ENCODE results near the gene FECH.
A peak's percentile ranks its signal among the peaks of the same experiment; 100 is the strongest.

Gene FECH

GRCh38 chr18:57544936-57545660, 41.4 kb downstream of the FECH start:
- Histone ChIP-seq H3K36me3 (ENCODE audit: insufficient read depth, low read length) (no peaks in the 10 kb centered on the region), H3K27ac (no peak overlapping the region), H3K9me3 (ENCODE audit: low read depth, low read length) (no peaks in the 10 kb centered on the region), H3K9ac (ENCODE audit: insufficient read length) (no peak overlapping the region), H3K4me3 (no peak overlapping the region)
- TF ChIP-seq EZH2 (IDR thresholded peaks at IDR 0.05) (no peak), FOXP2 (optimal IDR thresholded peaks at IDR 0.05; ENCODE audit: control extremely low read depth, extremely low read length, insufficient read depth) (no peak), POLR2AphosphoS5 (IDR thresholded peaks at IDR 0.05; ENCODE audit: borderline replicate concordance, low read depth, low read length) (no peak)
- no peak for DNase-seq (ENCODE audit: low read depth, low spot score)

- H3K36me3 ChIP-seq (ENCODE audit: insufficient read depth, low read length), result no peaks in the 10 kb centered on the region
- H3K4me3 ChIP-seq, result no peak overlapping the region
- H3K9me3 ChIP-seq (ENCODE audit: low read depth, low read length), result no peaks in the 10 kb centered on the region
- TF ChIP-seq FOXP2 (optimal IDR thresholded peaks at IDR 0.05; ENCODE audit: control extremely low read depth, extremely low read length, insufficient read depth), result no peak
- no peak for TF ChIP-seq POLR2AphosphoS5 (IDR thresholded peaks at IDR 0.05; ENCODE audit: borderline replicate concordance, low read depth, low read length)
- no peak for TF ChIP-seq EZH2 (IDR thresholded peaks at IDR 0.05)
- no peak overlapping the region for H3K9ac ChIP-seq (ENCODE audit: insufficient read length)
- DNase-seq (ENCODE audit: low read depth, low spot score), result no peak
- no peak overlapping the region for H3K27ac ChIP-seq
Observed at GRCh38 chr18:57543560-57543959, 42.9 kb downstream of the FECH start.

GRCh38 chr18:57542812-57543427, 43.6 kb downstream of the FECH start:
- no peak for TF ChIP-seq FOXP2 (optimal IDR thresholded peaks at IDR 0.05; ENCODE audit: control extremely low read depth, extremely low read length, insufficient read depth)
- TF ChIP-seq POLR2AphosphoS5 (IDR thresholded peaks at IDR 0.05; ENCODE audit: borderline replicate concordance, low read depth, low read length), result no peak
- no peak for TF ChIP-seq EZH2 (IDR thresholded peaks at IDR 0.05)
- no peak overlapping the region for H3K9ac ChIP-seq (ENCODE audit: insufficient read length)
- no peak overlapping the region for H3K27ac ChIP-seq
- peak overlapping the region; percentile 43; the same call in 1 of the 2 replicates for H3K4me3 ChIP-seq
- no peaks in the 10 kb centered on the region for H3K36me3 ChIP-seq (ENCODE audit: insufficient read depth, low read length)
- no peak for DNase-seq (ENCODE audit: low read depth, low spot score)
- no peaks in the 10 kb centered on the region for H3K9me3 ChIP-seq (ENCODE audit: low read depth, low read length)

GRCh38 chr18:57542126-57542525, 44.4 kb downstream of the FECH start:
- Histone ChIP-seq H3K27ac (no peak overlapping the region), H3K9me3 (ENCODE audit: low read depth, low read length) (no peaks in the 10 kb centered on the region), H3K4me3 (no peak overlapping the region), H3K36me3 (ENCODE audit: insufficient read depth, low read length) (no peaks in the 10 kb centered on the region), H3K9ac (ENCODE audit: insufficient read length) (no peak overlapping the region)
- TF ChIP-seq FOXP2 (optimal IDR thresholded peaks at IDR 0.05; ENCODE audit: control extremely low read depth, extremely low read length, insufficient read depth), result no peak
- TF ChIP-seq POLR2AphosphoS5 (IDR thresholded peaks at IDR 0.05; ENCODE audit: borderline replicate concordance, low read depth, low read length), result no peak
- TF ChIP-seq EZH2 (IDR thresholded peaks at IDR 0.05), result no peak
- DNase-seq (ENCODE audit: low read depth, low spot score), result no peak

- Histone ChIP-seq H3K9ac (ENCODE audit: insufficient read length) (no peak overlapping the region), H3K4me3 (no peak overlapping the region), H3K9me3 (ENCODE audit: low read depth, low read length) (no peaks in the 10 kb centered on the region), H3K27ac (no peak overlapping the region), H3K36me3 (ENCODE audit: insufficient read depth, low read length) (no peaks in the 10 kb centered on the region)
- TF ChIP-seq FOXP2 (optimal IDR thresholded peaks at IDR 0.05; ENCODE audit: control extremely low read depth, extremely low read length, insufficient read depth), result no peak
- TF ChIP-seq POLR2AphosphoS5 (IDR thresholded peaks at IDR 0.05; ENCODE audit: borderline replicate concordance, low read depth, low read length), result no peak
- TF ChIP-seq EZH2 (IDR thresholded peaks at IDR 0.05), result no peak
- DNase-seq (ENCODE audit: low read depth, low spot score), result no peak
Observed at GRCh38 chr18:57539702-57540101, 46.8 kb downstream of the FECH start.

GRCh38 chr18:57538614-57539013, 47.9 kb downstream of the FECH start:
- no peak overlapping the region for H3K27ac ChIP-seq
- no peaks in the 10 kb centered on the region for H3K36me3 ChIP-seq (ENCODE audit: insufficient read depth, low read length)
- H3K9me3 ChIP-seq (ENCODE audit: low read depth, low read length), result no peaks in the 10 kb centered on the region
- no peak for TF ChIP-seq POLR2AphosphoS5 (IDR thresholded peaks at IDR 0.05; ENCODE audit: borderline replicate concordance, low read depth, low read length)
- no peak for DNase-seq (ENCODE audit: low read depth, low spot score)
- no peak overlapping the region for H3K9ac ChIP-seq (ENCODE audit: insufficient read length)
- H3K4me3 ChIP-seq, result no peak overlapping the region

- TF ChIP-seq EZH2 (IDR thresholded peaks at IDR 0.05), result no peak
- TF ChIP-seq FOXP2 (optimal IDR thresholded peaks at IDR 0.05; ENCODE audit: control extremely low read depth, extremely low read length, insufficient read depth), result no peak
- TF ChIP-seq POLR2AphosphoS5 (IDR thresholded peaks at IDR 0.05; ENCODE audit: borderline replicate concordance, low read depth, low read length), result no peak
- Histone ChIP-seq H3K27ac (no peak overlapping the region), H3K9me3 (ENCODE audit: low read depth, low read length) (no peaks in the 10 kb centered on the region), H3K36me3 (ENCODE audit: insufficient read depth, low read length) (no peaks in the 10 kb centered on the region), H3K9ac (ENCODE audit: insufficient read length) (no peak overlapping the region), H3K4me3 (no peak overlapping the region)
- DNase-seq (ENCODE audit: low read depth, low spot score), result no peak
Observed at GRCh38 chr18:57534511-57534909, 52.0 kb downstream of the FECH start.

GRCh38 chr18:57533868-57534510, 52.5 kb downstream of the FECH start:
- H3K36me3 ChIP-seq (ENCODE audit: insufficient read depth, low read length), result no peaks in the 10 kb centered on the region
- TF ChIP-seq POLR2AphosphoS5 (IDR thresholded peaks at IDR 0.05; ENCODE audit: borderline replicate concordance, low read depth, low read length) (no peak), FOXP2 (optimal IDR thresholded peaks at IDR 0.05; ENCODE audit: control extremely low read depth, extremely low read length, insufficient read depth) (no peak), EZH2 (IDR thresholded peaks at IDR 0.05) (no peak)
- H3K9me3 ChIP-seq (ENCODE audit: low read depth, low read length), result no peaks in the 10 kb centered on the region
- H3K27ac ChIP-seq, result no peak overlapping the region
- H3K4me3 ChIP-seq, result no peak overlapping the region
- DNase-seq (ENCODE audit: low read depth, low spot score), result no peak
- H3K9ac ChIP-seq (ENCODE audit: insufficient read length), result no peak overlapping the region
